ENCODE measurements around the gene C17orf75.

DNA sequence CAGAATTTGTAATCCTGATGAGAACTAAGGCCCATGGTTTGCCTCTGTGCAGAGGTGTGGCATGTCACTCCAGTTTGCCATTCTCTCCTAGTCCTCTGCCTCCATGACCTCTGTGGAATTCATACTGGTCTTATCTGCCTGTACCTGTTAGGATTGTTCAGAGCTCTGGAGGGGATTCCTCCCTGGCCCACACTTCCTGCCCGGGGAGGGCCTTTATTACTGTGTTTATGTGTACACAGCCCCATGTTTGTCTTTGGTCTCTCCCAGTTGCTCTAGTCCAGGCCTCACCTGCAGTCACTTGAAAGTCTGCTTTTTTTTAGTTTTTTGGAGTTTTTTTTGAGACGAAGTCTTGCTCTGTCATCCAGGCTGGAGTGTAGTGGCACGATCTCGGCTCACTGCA lies 39.9 kb downstream of the C17orf75 start:
- TF ChIP-seq, protein P1, sequence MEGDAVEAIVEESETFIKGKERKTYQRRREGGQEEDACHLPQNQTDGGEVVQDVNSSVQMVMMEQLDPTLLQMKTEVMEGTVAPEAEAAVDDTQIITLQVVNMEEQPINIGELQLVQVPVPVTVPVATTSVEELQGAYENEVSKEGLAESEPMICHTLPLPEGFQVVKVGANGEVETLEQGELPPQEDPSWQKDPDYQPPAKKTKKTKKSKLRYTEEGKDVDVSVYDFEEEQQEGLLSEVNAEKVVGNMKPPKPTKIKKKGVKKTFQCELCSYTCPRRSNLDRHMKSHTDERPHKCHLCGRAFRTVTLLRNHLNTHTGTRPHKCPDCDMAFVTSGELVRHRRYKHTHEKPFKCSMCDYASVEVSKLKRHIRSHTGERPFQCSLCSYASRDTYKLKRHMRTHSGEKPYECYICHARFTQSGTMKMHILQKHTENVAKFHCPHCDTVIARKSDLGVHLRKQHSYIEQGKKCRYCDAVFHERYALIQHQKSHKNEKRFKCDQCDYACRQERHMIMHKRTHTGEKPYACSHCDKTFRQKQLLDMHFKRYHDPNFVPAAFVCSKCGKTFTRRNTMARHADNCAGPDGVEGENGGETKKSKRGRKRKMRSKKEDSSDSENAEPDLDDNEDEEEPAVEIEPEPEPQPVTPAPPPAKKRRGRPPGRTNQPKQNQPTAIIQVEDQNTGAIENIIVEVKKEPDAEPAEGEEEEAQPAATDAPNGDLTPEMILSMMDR (IDR thresholded peaks at IDR 0.05), result no peak
- TF ChIP-seq POLR2A (IDR thresholded peaks at IDR 0.05), result no peak
